ENCODE measurements around the gene GPC5. TPM values are rescaled to one million over a fixed set of nuclear protein-coding genes. Genes with fewer than 3 reads are reported as not detected.

The GPC5 gene
- total RNA-seq, 1 experiment from 2014 or later = 0.26 TPM

GRCh38 chr13:92433963-92434362 lies 1035.5 kb downstream of the GPC5 start:
- no peaks in the 10 kb centered on the region for H3K9me3 ChIP-seq (ENCODE audit: control insufficient read depth, insufficient read depth, low read depth, low read length)
- no peak for ATAC-seq
- no peak overlapping the region for H3K27ac ChIP-seq (ENCODE audit: low read length)
- H3K4me1 ChIP-seq (ENCODE audit: control insufficient read depth, insufficient read depth, low read length) = no peaks in the 10 kb centered on the region
- BruUV-seq (replicated peaks) = no TSS peak
- H3K36me3 ChIP-seq (ENCODE audit: control insufficient read depth, insufficient read depth, low read length) = no peaks in the 10 kb centered on the region
- intact Hi-C loops (cut with micrococcal nuclease; ENCODE audit: unreplicated experiment) = no loop called here
- ChIA-PET CTCF (no interaction called here), POLR2A (no interaction called here)
- no peak for DNase-seq (ENCODE audit: low read depth, low spot score)
- no peak overlapping the region for H3K4me3 ChIP-seq (ENCODE audit: low read depth in 2 of 2, low read length in 2 of 2)
- in situ Hi-C loops (cut with HindIII; ENCODE audit: low pct_unique_long_range_greater_than_20kb, low sequenced_read_pairs) = no loop called here
- H3K27me3 ChIP-seq (ENCODE audit: control insufficient read depth, insufficient read depth, low read length) = no peaks in the 10 kb centered on the region
- TF ChIP-seq SIN3A (IDR thresholded peaks at IDR 0.05; ENCODE audit: borderline replicate concordance, insufficient read depth, low read depth, low read length) (no peak), POLR2AphosphoS5 (IDR thresholded peaks at IDR 0.05; ENCODE audit: low read depth, low read length) (no peak)

DNA sequence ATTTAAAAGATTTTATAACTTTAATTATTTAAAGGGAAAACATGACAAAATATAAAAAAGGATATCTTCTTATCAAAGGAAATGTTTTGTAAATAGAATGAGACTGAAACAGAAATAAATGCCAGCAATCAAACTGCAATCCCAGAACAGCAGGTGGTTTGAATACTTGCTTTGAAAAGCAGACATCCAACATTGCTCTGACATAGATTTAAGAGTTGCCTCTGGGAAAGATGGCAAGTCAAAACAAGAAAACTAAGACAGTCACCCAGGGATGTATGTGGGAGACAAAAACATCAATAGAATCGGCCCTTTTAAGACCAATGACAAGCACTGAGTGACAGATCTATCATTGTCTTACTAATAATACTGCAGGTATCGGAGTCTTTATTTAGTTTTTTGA lies 1038.5 kb downstream of the GPC5 start:
- in situ Hi-C loops (cut with HindIII; ENCODE audit: low pct_unique_long_range_greater_than_20kb, low sequenced_read_pairs) = no loop called here
- no peak for DNase-seq (ENCODE audit: low read depth, low spot score)

GRCh38 chr13:92444244-92444643 lies 1045.8 kb downstream of the GPC5 start:
- ATAC-seq (no peak), DNase-seq (ENCODE audit: low read depth, low spot score) (no peak)
- CTCF ChIA-PET = no interaction called here
- POLR2A ChIA-PET = no interaction called here
- H3K36me3 ChIP-seq (ENCODE audit: control insufficient read depth, insufficient read depth, low read length) = no peaks in the 10 kb centered on the region
- H3K4me1 ChIP-seq (ENCODE audit: control insufficient read depth, insufficient read depth, low read length) = no peaks in the 10 kb centered on the region
- intact Hi-C loops (cut with micrococcal nuclease; ENCODE audit: unreplicated experiment) = no loop called here
- in situ Hi-C loops (cut with HindIII; ENCODE audit: low pct_unique_long_range_greater_than_20kb, low sequenced_read_pairs) = no loop called here
- H3K9me3 ChIP-seq (ENCODE audit: control insufficient read depth, insufficient read depth, low read depth, low read length) = no peaks in the 10 kb centered on the region
- no peak overlapping the region for H3K27ac ChIP-seq (ENCODE audit: low read length)
- H3K4me3 ChIP-seq (ENCODE audit: low read depth in 2 of 2, low read length in 2 of 2) = no peak overlapping the region
- no peaks in the 10 kb centered on the region for H3K27me3 ChIP-seq (ENCODE audit: control insufficient read depth, insufficient read depth, low read length)
- no peak for TF ChIP-seq POLR2AphosphoS5 (IDR thresholded peaks at IDR 0.05; ENCODE audit: low read depth, low read length)
- TF ChIP-seq SIN3A (IDR thresholded peaks at IDR 0.05; ENCODE audit: borderline replicate concordance, insufficient read depth, low read depth, low read length) = no peak
- TF ChIP-seq, protein P1, sequence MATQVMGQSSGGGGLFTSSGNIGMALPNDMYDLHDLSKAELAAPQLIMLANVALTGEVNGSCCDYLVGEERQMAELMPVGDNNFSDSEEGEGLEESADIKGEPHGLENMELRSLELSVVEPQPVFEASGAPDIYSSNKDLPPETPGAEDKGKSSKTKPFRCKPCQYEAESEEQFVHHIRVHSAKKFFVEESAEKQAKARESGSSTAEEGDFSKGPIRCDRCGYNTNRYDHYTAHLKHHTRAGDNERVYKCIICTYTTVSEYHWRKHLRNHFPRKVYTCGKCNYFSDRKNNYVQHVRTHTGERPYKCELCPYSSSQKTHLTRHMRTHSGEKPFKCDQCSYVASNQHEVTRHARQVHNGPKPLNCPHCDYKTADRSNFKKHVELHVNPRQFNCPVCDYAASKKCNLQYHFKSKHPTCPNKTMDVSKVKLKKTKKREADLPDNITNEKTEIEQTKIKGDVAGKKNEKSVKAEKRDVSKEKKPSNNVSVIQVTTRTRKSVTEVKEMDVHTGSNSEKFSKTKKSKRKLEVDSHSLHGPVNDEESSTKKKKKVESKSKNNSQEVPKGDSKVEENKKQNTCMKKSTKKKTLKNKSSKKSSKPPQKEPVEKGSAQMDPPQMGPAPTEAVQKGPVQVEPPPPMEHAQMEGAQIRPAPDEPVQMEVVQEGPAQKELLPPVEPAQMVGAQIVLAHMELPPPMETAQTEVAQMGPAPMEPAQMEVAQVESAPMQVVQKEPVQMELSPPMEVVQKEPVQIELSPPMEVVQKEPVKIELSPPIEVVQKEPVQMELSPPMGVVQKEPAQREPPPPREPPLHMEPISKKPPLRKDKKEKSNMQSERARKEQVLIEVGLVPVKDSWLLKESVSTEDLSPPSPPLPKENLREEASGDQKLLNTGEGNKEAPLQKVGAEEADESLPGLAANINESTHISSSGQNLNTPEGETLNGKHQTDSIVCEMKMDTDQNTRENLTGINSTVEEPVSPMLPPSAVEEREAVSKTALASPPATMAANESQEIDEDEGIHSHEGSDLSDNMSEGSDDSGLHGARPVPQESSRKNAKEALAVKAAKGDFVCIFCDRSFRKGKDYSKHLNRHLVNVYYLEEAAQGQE (IDR thresholded peaks at IDR 0.05; ENCODE audit: insufficient read depth in 1 of 2, low read depth in 2 of 2, low read length in 1 of 2) = no peak
- TF ChIP-seq, protein P2, sequence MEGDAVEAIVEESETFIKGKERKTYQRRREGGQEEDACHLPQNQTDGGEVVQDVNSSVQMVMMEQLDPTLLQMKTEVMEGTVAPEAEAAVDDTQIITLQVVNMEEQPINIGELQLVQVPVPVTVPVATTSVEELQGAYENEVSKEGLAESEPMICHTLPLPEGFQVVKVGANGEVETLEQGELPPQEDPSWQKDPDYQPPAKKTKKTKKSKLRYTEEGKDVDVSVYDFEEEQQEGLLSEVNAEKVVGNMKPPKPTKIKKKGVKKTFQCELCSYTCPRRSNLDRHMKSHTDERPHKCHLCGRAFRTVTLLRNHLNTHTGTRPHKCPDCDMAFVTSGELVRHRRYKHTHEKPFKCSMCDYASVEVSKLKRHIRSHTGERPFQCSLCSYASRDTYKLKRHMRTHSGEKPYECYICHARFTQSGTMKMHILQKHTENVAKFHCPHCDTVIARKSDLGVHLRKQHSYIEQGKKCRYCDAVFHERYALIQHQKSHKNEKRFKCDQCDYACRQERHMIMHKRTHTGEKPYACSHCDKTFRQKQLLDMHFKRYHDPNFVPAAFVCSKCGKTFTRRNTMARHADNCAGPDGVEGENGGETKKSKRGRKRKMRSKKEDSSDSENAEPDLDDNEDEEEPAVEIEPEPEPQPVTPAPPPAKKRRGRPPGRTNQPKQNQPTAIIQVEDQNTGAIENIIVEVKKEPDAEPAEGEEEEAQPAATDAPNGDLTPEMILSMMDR (IDR thresholded peaks at IDR 0.05) = no peak
- TF ChIP-seq TCF7L2 (IDR thresholded peaks at IDR 0.05; ENCODE audit: low read depth, low read length) = no peak
- no TSS peak for BruUV-seq (replicated peaks)

More for the DNA sequence above, 1038.5 kb downstream of the GPC5 start:
- TF ChIP-seq, protein P2 (IDR thresholded peaks at IDR 0.05) = no peak
- TF ChIP-seq POLR2AphosphoS5 (IDR thresholded peaks at IDR 0.05; ENCODE audit: low read depth, low read length) (no peak), TCF7L2 (IDR thresholded peaks at IDR 0.05; ENCODE audit: low read depth, low read length) (no peak), SIN3A (IDR thresholded peaks at IDR 0.05; ENCODE audit: borderline replicate concordance, insufficient read depth, low read depth, low read length) (no peak)
- TF ChIP-seq, protein P1 (IDR thresholded peaks at IDR 0.05; ENCODE audit: insufficient read depth in 1 of 2, low read depth in 2 of 2, low read length in 1 of 2) = no peak
- Histone ChIP-seq H3K36me3 (ENCODE audit: control insufficient read depth, insufficient read depth, low read length) (no peaks in the 10 kb centered on the region), H3K4me3 (ENCODE audit: low read depth in 2 of 2, low read length in 2 of 2) (no peak overlapping the region), H3K4me1 (ENCODE audit: control insufficient read depth, insufficient read depth, low read length) (no peaks in the 10 kb centered on the region), H3K9me3 (ENCODE audit: control insufficient read depth, insufficient read depth, low read depth, low read length) (no peaks in the 10 kb centered on the region), H3K27me3 (ENCODE audit: control insufficient read depth, insufficient read depth, low read length) (no peaks in the 10 kb centered on the region), H3K27ac (ENCODE audit: low read length) (no peak overlapping the region)
- CTCF ChIA-PET = no interaction called here
- POLR2A ChIA-PET = no interaction called here
- intact Hi-C loops (cut with micrococcal nuclease; ENCODE audit: unreplicated experiment) = no loop called here
- BruUV-seq (replicated peaks) = no TSS peak
- ATAC-seq = no peak
